ENCODE results near the gene REXO1. TPM values are rescaled to one million over a fixed set of nuclear protein-coding genes. Genes with fewer than 3 reads are reported as not detected.

REXO1 gene
- total and polyA plus RNA-seq, 2 of the 13 experiments (the other 11 are each of a cell fraction or from before 2014, with no cell fraction given): 5.0 to 11.2 TPM

DNA sequence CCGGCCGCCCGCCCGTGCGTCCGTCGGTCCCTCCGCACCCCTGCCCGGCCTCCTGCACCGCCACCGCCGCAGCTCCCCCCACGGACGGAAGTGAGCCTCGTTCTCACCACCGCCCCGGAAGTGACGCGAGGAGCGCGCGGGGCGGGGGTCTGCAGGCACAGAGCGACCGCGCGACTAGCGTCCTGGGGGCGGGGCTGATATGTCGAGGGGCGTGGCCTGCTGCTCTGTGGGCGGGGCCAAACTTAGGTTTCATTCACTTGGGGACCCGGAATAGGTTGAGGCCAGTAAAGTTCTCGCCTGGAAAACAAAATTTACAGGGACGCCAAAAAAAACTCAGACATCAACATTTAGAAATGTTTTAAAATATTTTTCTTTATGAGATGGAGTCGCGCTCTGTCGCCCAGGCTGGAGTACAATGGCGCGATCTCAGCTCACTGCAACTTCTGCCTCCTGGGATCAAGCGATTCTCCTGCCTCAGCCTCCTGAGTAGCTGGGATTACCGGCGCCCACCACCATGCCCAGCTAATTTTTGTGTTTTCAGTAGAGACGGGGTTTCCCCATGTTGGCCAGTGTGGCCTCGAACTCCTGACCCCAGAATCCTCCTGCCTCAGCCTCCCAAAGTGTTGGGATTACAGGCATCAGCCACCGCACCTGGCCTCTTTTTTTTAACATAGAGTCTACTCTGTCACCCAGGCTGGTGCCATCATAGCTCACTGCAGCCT, 37.3 kb upstream of the REXO1 start, which contains the start of gene ABHD17A (continued):
- TF ChIP-seq, protein P1, sequence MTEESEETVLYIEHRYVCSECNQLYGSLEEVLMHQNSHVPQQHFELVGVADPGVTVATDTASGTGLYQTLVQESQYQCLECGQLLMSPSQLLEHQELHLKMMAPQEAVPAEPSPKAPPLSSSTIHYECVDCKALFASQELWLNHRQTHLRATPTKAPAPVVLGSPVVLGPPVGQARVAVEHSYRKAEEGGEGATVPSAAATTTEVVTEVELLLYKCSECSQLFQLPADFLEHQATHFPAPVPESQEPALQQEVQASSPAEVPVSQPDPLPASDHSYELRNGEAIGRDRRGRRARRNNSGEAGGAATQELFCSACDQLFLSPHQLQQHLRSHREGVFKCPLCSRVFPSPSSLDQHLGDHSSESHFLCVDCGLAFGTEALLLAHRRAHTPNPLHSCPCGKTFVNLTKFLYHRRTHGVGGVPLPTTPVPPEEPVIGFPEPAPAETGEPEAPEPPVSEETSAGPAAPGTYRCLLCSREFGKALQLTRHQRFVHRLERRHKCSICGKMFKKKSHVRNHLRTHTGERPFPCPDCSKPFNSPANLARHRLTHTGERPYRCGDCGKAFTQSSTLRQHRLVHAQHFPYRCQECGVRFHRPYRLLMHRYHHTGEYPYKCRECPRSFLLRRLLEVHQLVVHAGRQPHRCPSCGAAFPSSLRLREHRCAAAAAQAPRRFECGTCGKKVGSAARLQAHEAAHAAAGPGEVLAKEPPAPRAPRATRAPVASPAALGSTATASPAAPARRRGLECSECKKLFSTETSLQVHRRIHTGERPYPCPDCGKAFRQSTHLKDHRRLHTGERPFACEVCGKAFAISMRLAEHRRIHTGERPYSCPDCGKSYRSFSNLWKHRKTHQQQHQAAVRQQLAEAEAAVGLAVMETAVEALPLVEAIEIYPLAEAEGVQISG (CRISPR knock-in tag; IDR thresholded peaks at IDR 0.05): peak; percentile 48; the same call in 1 of the 2 replicates
- TF ChIP-seq MIER3 (CRISPR knock-in tag; IDR thresholded peaks at IDR 0.05; ENCODE audit: borderline replicate concordance) (peak; percentile 47; the same call in 1 of the 2 replicates), TAF1 (CRISPR knock-in tag; IDR thresholded peaks at IDR 0.05) (peak; percentile 56; the same call in 1 of the 2 replicates), FOXK1 (CRISPR knock-in tag; IDR thresholded peaks at IDR 0.05; ENCODE audit: borderline replicate concordance, low read depth) (peak; percentile 49; the same call in 1 of the 2 replicates), GABPB1 (CRISPR knock-in tag; IDR thresholded peaks at IDR 0.05) (peak; percentile 94), FOXA3 (CRISPR knock-in tag; IDR thresholded peaks at IDR 0.05) (0 out of 2 replicates have a peak, but pooled peaks have one; percentile 22), HCFC1 (IDR thresholded peaks at IDR 0.05; ENCODE audit: low read depth, low read length) (peak; percentile 25; the same call in 1 of the 2 replicates), SPEN (CRISPR knock-in tag; IDR thresholded peaks at IDR 0.05; ENCODE audit: low read depth) (peak; percentile 89), CREM (IDR thresholded peaks at IDR 0.05) (peak; percentile 84), CREM (CRISPR knock-in tag; IDR thresholded peaks at IDR 0.05) (peak; percentile 42; the same call in 1 of the 2 replicates), YEATS2 (CRISPR knock-in tag; IDR thresholded peaks at IDR 0.05; ENCODE audit: borderline replicate concordance) (peak; percentile 73; the same call in 1 of the 2 replicates), NR2C2 (CRISPR knock-in tag; IDR thresholded peaks at IDR 0.05; ENCODE audit: borderline replicate concordance) (peak; percentile 52), KDM2A (CRISPR knock-in tag; IDR thresholded peaks at IDR 0.05; ENCODE audit: borderline replicate concordance, low read depth) (peak; percentile 79; the same call in 1 of the 2 replicates)
- TF ChIP-seq, protein P2, sequence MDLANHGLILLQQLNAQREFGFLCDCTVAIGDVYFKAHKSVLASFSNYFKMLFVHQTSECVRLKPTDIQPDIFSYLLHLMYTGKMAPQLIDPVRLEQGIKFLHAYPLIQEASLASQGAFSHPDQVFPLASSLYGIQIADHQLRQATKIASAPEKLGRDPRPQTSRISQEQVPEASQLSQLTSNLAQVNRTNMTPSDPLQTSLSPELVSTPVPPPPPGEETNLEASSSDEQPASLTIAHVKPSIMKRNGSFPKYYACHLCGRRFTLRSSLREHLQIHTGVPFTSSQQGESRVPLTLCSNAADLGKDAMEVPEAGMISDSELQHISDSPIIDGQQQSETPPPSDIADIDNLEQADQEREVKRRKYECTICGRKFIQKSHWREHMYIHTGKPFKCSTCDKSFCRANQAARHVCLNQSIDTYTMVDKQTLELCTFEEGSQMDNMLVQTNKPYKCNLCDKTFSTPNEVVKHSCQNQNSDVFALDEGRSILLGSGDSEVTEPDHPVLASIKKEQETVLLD (CRISPR knock-in tag; IDR thresholded peaks at IDR 0.05; ENCODE audit: low read depth): peak; percentile 58; the same call in 1 of the 2 replicates
- TF ChIP-seq, protein P3, sequence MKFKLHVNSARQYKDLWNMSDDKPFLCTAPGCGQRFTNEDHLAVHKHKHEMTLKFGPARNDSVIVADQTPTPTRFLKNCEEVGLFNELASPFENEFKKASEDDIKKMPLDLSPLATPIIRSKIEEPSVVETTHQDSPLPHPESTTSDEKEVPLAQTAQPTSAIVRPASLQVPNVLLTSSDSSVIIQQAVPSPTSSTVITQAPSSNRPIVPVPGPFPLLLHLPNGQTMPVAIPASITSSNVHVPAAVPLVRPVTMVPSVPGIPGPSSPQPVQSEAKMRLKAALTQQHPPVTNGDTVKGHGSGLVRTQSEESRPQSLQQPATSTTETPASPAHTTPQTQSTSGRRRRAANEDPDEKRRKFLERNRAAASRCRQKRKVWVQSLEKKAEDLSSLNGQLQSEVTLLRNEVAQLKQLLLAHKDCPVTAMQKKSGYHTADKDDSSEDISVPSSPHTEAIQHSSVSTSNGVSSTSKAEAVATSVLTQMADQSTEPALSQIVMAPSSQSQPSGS (CRISPR knock-in tag; IDR thresholded peaks at IDR 0.05): 0 out of 2 replicates have a peak, but pooled peaks have one; percentile 26
- TF ChIP-seq, protein P4, sequence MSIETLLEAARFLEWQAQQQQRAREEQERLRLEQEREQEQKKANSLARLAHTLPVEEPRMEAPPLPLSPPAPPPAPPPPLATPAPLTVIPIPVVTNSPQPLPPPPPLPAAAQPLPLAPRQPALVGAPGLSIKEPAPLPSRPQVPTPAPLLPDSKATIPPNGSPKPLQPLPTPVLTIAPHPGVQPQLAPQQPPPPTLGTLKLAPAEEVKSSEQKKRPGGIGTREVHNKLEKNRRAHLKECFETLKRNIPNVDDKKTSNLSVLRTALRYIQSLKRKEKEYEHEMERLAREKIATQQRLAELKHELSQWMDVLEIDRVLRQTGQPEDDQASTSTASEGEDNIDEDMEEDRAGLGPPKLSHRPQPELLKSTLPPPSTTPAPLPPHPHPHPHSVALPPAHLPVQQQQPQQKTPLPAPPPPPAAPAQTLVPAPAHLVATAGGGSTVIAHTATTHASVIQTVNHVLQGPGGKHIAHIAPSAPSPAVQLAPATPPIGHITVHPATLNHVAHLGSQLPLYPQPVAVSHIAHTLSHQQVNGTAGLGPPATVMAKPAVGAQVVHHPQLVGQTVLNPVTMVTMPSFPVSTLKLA (IDR thresholded peaks at IDR 0.05): peak; percentile 37; the same call in 1 of the 2 replicates

Measured in HepG2 (cell line).